GM12878 (cell line): ENCODE measurements around the gene IER5. TPM values are rescaled to one million over a fixed set of nuclear protein-coding genes. Genes with fewer than 3 reads are reported as not detected.

Experiments used
- ATF7 ChIP-seq: fragments of 450-650 bp; IDR thresholded peaks from 2 replicates; pipeline ENCODE4 v1.6.1; 2016; ENCODE audit warnings: low read depth, mild to moderate bottlenecking
- CBX5 ChIP-seq: sonication (generic); IDR thresholded peaks from 2 replicates; pipeline ENCODE4 v1.6.1; 2016; ENCODE audit warnings: low read depth, moderate library complexity, mild to moderate bottlenecking, inconsistent platforms
- ESRRA ChIP-seq: IDR thresholded peaks from 2 replicates; pipeline ENCODE4 v1.6.1; 2012; ENCODE audit warnings: mild to moderate bottlenecking, low read length, improper control_type of control experiment
- FOXK2 ChIP-seq: fragments of 450-650 bp; IDR thresholded peaks from 2 replicates; pipeline ENCODE4 v1.6.1; 2017; ENCODE audit warnings: mild to moderate bottlenecking, moderate library complexity
- HDAC2 ChIP-seq: fragments of 200-600 bp; sonication (generic); IDR thresholded peaks from 2 replicates; pipeline ENCODE4 v1.6.1; 2017
- IKZF2 ChIP-seq, 2 experiments: fragments of 450-650 bp; IDR thresholded peaks; 2 replicates each; pipeline ENCODE4 v1.6.1; 2017; ENCODE audit warnings: mild to moderate bottlenecking in 2 of 2, moderate library complexity in 2 of 2
- IRF4 ChIP-seq: IDR thresholded peaks from 2 replicates; pipeline ENCODE4 v1.6.1; 2011; ENCODE audit warnings: low read depth, low read length
- NBN ChIP-seq: fragments of 450-650 bp; IDR thresholded peaks from 2 replicates; pipeline ENCODE4 v1.6.1; 2016
- NR2C2 ChIP-seq: IDR thresholded peaks from 2 replicates; pipeline ENCODE4 v1.6.1; 2011; ENCODE audit warnings: borderline replicate concordance, low read depth; ENCODE audit not compliant: control insufficient read depth, insufficient read length
- PAX5 ChIP-seq: IDR thresholded peaks from 2 replicates; pipeline ENCODE4 v1.6.1; 2011; ENCODE audit warnings: low read depth, low read length, borderline replicate concordance
- POLR2A ChIP-seq: IDR thresholded peaks from 2 replicates; pipeline ENCODE4 v1.6.1; 2011; ENCODE audit warnings: low read depth, mild to moderate bottlenecking, low read length
- RUNX3 ChIP-seq: IDR thresholded peaks from 2 replicates; pipeline ENCODE4 v1.6.1; 2012; ENCODE audit warnings: low read length, inconsistent platforms
- SUZ12 ChIP-seq: fragments of 200-600 bp; sonication (generic); IDR thresholded peaks from one replicate; pipeline ENCODE4 v1.6.1; 2018; ENCODE audit warnings: antibody characterized with exemption, mild to moderate bottlenecking; ENCODE audit not compliant: unreplicated experiment
- TBL1XR1 ChIP-seq: IDR thresholded peaks from 2 replicates; pipeline ENCODE4 v1.6.1; 2012; ENCODE audit warnings: low read depth, low read length, improper control_type of control experiment
- YY1 ChIP-seq: IDR thresholded peaks from 2 replicates; pipeline ENCODE4 v1.6.1; 2011; ENCODE audit warnings: low read depth, mild to moderate bottlenecking, low read length
- ZNF207 ChIP-seq: fragments of 450-650 bp; IDR thresholded peaks from 2 replicates; pipeline ENCODE4 v1.6.1; 2014; ENCODE audit warnings: antibody characterized with exemption, mild to moderate bottlenecking, borderline replicate concordance
- polyA plus RNA-seq, 11 experiments: library from polyadenylated mRNA; depleted of rRNA in 4 of 11; unstranded in 6 of 11; stranded (reverse) in 5 of 11; fragments of >200 nt; fragmentation: Nextera tagmentation in 4 of 11; fragmentation: Illumina TruSeq in 1 of 11; extraction: Ambion mirVana in 4 of 11; extraction: Trizol in 1 of 11; gene quantifications; 1 replicate in 1 of 11; 2 replicates in 10 of 11; pipeline versions ENCODE4 v1.2.1 to v1.2.3, GENCODE V29; 2011 to 2016; ENCODE audit warnings: inconsistent platforms in 2 of 11, missing spikeins in 2 of 11, low read depth in 1 of 11
- total RNA-seq, 4 experiments: library from RNA; depleted of rRNA in 3 of 4; stranded (reverse); fragments of >200 nt in 3 of 4; fragmentation: Illumina TruSeq in 1 of 4; extraction: Trizol in 1 of 4; gene quantifications; 2 replicates each; pipeline versions ENCODE4 v1.2.1 to v1.2.3, GENCODE V29; 2013 to 2021
- TF ChIP-seq, protein P1 (sequence below): IDR thresholded peaks from 2 replicates; pipeline ENCODE4 v1.6.1; 2012; ENCODE audit warnings: low read depth, low read length, improper control_type of control experiment
- TF ChIP-seq, protein P2 (sequence below): fragments of 450-650 bp; IDR thresholded peaks from 2 replicates; pipeline ENCODE4 v1.6.1; 2016; ENCODE audit warnings: mild to moderate bottlenecking
- TF ChIP-seq, protein P3 (sequence below): fragments of 450-650 bp; IDR thresholded peaks from 2 replicates; pipeline ENCODE4 v1.6.1; 2016; ENCODE audit warnings: mild to moderate bottlenecking
- TF ChIP-seq, protein P4 (sequence below): IDR thresholded peaks from 2 replicates; pipeline ENCODE4 v1.6.1; 2011; ENCODE audit warnings: borderline replicate concordance, low read depth, mild to moderate bottlenecking, moderate library complexity, mixed read lengths, low read length; ENCODE audit not compliant: insufficient read depth; ENCODE audit errors: extremely low read length
- TF ChIP-seq, protein P5 (sequence below): IDR thresholded peaks from 2 replicates; pipeline ENCODE4 v1.6.1; 2011; ENCODE audit warnings: mild to moderate bottlenecking, low read depth, low read length, moderate library complexity; ENCODE audit not compliant: insufficient replicate concordance
- TF ChIP-seq, protein P6 (sequence below): fragments of 450-650 bp; IDR thresholded peaks from 2 replicates; pipeline ENCODE4 v1.6.1; 2018; ENCODE audit warnings: mild to moderate bottlenecking, low read depth, moderate library complexity; ENCODE audit not compliant: partially characterized antibody

IER5 gene
- total and polyA plus RNA-seq, 10 of the 15 experiments (the other 5 are each of a cell fraction or from before 2014, with no cell fraction given): 4.3 to 75.2 (median 30.5) TPM

DNA sequence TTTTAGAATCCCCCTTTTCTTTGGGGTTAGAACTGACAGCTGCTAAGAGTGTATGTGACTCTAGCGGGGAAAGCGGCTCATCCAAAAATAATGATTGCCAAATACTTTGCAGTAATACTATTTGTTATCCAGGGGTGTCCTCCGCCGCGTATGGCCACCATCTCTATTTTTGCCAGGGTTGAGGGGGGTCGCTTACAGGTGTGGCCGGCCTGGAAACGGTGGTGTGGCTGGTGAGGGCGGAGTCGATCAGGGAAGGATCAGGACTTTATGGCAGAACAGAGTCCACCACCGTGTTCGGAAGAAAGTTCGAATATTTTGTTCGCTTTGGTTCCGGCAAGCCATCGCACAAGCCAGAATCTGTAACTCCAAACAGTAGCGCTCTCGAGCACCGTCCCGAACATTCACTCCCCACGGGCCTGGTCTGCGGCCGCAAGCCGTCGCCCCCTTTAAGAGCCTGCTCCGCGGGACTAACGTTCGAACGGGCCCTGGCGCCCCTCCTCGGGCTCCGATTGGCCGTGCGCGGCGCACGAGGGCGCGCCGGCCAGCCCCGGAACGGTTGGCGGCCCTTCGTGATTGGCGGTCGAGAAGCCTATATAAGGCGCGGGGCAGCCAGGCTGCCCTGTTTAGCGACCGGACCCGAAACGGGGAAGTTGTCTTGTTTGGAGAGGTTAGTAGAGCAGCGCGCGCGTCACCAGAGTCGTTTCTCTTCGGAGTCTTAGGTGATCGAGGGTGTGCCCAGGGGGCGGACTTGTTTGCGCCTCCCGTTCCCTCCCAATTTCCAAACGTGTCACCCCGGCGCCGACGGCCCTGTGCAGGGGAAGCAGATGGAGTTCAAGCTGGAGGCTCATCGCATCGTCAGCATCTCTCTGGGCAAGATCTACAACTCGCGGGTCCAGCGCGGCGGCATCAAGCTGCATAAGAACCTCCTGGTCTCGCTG lies at the start of gene IER5 (continued):
- TF ChIP-seq, protein P1, sequence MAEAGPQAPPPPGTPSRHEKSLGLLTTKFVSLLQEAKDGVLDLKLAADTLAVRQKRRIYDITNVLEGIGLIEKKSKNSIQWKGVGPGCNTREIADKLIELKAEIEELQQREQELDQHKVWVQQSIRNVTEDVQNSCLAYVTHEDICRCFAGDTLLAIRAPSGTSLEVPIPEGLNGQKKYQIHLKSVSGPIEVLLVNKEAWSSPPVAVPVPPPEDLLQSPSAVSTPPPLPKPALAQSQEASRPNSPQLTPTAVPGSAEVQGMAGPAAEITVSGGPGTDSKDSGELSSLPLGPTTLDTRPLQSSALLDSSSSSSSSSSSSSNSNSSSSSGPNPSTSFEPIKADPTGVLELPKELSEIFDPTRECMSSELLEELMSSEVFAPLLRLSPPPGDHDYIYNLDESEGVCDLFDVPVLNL: peak; percentile 94
- TF ChIP-seq IRF4: no peak
- TF ChIP-seq NR2C2: no peak
- TF ChIP-seq POLR2A: peak; percentile 98
- peak; percentile 63; the same call in 1 of the 2 replicates for TF ChIP-seq PAX5
- TF ChIP-seq FOXK2: no peak
- TF ChIP-seq ATF7: no peak; the same call in 1 of the 2 replicates
- TF ChIP-seq TBL1XR1: peak; percentile 73
- TF ChIP-seq, protein P2, sequence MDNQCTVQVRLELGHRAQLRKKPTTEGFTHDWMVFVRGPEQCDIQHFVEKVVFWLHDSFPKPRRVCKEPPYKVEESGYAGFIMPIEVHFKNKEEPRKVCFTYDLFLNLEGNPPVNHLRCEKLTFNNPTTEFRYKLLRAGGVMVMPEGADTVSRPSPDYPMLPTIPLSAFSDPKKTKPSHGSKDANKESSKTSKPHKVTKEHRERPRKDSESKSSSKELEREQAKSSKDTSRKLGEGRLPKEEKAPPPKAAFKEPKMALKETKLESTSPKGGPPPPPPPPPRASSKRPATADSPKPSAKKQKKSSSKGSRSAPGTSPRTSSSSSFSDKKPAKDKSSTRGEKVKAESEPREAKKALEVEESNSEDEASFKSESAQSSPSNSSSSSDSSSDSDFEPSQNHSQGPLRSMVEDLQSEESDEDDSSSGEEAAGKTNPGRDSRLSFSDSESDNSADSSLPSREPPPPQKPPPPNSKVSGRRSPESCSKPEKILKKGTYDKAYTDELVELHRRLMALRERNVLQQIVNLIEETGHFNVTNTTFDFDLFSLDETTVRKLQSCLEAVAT: peak; percentile 92
- TF ChIP-seq HDAC2: no peak
- TF ChIP-seq RUNX3: peak; percentile 70
- TF ChIP-seq, protein P3, sequence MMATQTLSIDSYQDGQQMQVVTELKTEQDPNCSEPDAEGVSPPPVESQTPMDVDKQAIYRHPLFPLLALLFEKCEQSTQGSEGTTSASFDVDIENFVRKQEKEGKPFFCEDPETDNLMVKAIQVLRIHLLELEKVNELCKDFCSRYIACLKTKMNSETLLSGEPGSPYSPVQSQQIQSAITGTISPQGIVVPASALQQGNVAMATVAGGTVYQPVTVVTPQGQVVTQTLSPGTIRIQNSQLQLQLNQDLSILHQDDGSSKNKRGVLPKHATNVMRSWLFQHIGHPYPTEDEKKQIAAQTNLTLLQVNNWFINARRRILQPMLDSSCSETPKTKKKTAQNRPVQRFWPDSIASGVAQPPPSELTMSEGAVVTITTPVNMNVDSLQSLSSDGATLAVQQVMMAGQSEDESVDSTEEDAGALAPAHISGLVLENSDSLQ: peak; percentile 95
- TF ChIP-seq, protein P4, sequence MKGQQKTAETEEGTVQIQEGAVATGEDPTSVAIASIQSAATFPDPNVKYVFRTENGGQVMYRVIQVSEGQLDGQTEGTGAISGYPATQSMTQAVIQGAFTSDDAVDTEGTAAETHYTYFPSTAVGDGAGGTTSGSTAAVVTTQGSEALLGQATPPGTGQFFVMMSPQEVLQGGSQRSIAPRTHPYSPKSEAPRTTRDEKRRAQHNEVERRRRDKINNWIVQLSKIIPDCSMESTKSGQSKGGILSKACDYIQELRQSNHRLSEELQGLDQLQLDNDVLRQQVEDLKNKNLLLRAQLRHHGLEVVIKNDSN: peak; percentile 82
- no peak for TF ChIP-seq ZNF207
- TF ChIP-seq, protein P5, sequence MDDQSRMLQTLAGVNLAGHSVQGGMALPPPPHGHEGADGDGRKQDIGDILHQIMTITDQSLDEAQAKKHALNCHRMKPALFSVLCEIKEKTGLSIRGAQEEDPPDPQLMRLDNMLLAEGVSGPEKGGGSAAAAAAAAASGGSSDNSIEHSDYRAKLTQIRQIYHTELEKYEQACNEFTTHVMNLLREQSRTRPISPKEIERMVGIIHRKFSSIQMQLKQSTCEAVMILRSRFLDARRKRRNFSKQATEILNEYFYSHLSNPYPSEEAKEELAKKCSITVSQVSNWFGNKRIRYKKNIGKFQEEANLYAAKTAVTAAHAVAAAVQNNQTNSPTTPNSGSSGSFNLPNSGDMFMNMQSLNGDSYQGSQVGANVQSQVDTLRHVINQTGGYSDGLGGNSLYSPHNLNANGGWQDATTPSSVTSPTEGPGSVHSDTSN: peak; percentile 78
- TF ChIP-seq YY1: peak; percentile 78
- no peak for TF ChIP-seq CBX5
- TF ChIP-seq, protein P6, sequence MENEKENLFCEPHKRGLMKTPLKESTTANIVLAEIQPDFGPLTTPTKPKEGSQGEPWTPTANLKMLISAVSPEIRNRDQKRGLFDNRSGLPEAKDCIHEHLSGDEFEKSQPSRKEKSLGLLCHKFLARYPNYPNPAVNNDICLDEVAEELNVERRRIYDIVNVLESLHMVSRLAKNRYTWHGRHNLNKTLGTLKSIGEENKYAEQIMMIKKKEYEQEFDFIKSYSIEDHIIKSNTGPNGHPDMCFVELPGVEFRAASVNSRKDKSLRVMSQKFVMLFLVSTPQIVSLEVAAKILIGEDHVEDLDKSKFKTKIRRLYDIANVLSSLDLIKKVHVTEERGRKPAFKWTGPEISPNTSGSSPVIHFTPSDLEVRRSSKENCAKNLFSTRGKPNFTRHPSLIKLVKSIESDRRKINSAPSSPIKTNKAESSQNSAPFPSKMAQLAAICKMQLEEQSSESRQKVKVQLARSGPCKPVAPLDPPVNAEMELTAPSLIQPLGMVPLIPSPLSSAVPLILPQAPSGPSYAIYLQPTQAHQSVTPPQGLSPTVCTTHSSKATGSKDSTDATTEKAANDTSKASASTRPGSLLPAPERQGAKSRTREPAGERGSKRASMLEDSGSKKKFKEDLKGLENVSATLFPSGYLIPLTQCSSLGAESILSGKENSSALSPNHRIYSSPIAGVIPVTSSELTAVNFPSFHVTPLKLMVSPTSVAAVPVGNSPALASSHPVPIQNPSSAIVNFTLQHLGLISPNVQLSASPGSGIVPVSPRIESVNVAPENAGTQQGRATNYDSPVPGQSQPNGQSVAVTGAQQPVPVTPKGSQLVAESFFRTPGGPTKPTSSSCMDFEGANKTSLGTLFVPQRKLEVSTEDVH: no peak
- peak; percentile 85 for TF ChIP-seq NBN
- no peak for TF ChIP-seq ESRRA
- TF ChIP-seq IKZF2 (IDR thresholded peaks at IDR 0.05): peak in 1 of 2 experiments; percentile 47; a peak in 2 of 4 replicates
- no peak for TF ChIP-seq SUZ12
